PC-3 (cell line): ENCODE results near the gene MXD1.

Experiments used
- EZH2 ChIP-seq: fragments of 300-600 bp; sonication (generic); IDR thresholded peaks from one replicate; pipeline ENCODE4 v1.6.1; 2017; ENCODE audit warnings: antibody characterized with exemption, mild to moderate bottlenecking, low read length; ENCODE audit not compliant: unreplicated experiment
- EZH2phosphoT487 ChIP-seq: fragments of 300-600 bp; sonication (generic); IDR thresholded peaks from 2 replicates; pipeline ENCODE4 v1.6.1; 2018; ENCODE audit warnings: mild to moderate bottlenecking, antibody characterized with exemption, low read length, borderline replicate concordance
- TF ChIP-seq, protein P1 (sequence below): fragments of 300-600 bp; sonication (generic); conservative IDR thresholded peaks from 2 replicates; pipeline ENCODE4 v1.5.1; 2017; ENCODE audit warnings: antibody characterized with exemption, low read depth, mild to moderate bottlenecking, low read length

DNA sequence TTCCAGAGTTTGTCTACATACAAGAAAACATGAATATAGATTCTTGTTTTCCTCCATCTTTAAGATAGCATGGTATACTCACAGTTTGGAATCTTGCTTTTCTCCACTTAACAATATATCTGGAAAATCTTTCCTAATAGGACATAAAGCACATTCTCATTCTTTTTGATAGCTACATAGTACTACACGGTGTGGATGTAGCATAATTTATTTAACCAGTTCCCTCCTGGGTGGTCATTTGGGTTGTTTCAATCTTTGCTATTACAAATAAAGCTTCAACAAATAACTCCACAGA, 19.7 kb downstream of the MXD1 start:
- no peak for TF ChIP-seq EZH2
- TF ChIP-seq, protein P1, sequence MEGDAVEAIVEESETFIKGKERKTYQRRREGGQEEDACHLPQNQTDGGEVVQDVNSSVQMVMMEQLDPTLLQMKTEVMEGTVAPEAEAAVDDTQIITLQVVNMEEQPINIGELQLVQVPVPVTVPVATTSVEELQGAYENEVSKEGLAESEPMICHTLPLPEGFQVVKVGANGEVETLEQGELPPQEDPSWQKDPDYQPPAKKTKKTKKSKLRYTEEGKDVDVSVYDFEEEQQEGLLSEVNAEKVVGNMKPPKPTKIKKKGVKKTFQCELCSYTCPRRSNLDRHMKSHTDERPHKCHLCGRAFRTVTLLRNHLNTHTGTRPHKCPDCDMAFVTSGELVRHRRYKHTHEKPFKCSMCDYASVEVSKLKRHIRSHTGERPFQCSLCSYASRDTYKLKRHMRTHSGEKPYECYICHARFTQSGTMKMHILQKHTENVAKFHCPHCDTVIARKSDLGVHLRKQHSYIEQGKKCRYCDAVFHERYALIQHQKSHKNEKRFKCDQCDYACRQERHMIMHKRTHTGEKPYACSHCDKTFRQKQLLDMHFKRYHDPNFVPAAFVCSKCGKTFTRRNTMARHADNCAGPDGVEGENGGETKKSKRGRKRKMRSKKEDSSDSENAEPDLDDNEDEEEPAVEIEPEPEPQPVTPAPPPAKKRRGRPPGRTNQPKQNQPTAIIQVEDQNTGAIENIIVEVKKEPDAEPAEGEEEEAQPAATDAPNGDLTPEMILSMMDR, result no peak
- no peak for TF ChIP-seq EZH2phosphoT487
